Stimulated activated CD8-positive, alpha-beta memory T cell treated with anti-CD3 and anti-CD28 coated beads, Interleukin-12 subunit alpha, Interleukin-12 subunit beta, amount 100 ng/mL, for 4 hours (primary cell): ENCODE measurements around the gene MEG3.

Experiments
- DNase-seq: peaks from one replicate; pipeline ENCODE4 v3.0.0-alpha.2; 2020; ENCODE audit warnings: low read depth

Gene MEG3

DNA sequence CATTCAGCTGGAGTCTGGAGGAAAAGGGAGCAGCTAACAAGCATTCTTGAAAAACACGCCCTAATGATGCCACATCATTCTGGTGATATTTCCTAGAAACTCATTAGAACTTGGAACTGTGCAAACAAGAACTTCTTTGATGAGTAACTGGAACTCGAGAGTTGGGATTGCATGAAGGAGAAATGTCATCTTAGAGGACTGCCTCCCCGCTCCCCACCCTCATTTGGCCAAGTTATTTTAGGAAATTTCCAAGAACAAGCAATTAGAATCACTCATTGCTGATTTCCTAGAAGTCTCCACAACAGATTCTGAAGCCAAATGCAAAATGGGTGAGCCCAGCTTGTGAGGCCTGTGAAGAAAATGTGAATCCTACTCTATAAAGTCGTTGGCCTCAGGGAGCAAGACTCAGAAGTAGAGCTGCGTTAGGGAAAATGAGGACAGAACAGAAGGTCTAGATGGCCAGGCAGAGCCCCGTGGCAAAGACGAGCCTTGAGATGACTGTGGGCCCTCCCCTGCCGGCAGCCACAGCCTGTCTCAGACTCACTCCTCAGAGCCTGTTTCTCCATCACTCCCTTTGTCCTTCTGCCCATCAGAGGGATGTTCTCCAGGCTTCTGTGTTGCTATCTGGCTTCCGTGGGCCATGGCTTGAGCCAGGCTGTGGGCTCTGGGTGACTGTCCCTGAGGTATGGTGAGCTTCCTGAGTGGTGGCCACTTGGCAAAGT is 39.2 kb downstream of the MEG3 start:
- no peak for DNase-seq

DNA sequence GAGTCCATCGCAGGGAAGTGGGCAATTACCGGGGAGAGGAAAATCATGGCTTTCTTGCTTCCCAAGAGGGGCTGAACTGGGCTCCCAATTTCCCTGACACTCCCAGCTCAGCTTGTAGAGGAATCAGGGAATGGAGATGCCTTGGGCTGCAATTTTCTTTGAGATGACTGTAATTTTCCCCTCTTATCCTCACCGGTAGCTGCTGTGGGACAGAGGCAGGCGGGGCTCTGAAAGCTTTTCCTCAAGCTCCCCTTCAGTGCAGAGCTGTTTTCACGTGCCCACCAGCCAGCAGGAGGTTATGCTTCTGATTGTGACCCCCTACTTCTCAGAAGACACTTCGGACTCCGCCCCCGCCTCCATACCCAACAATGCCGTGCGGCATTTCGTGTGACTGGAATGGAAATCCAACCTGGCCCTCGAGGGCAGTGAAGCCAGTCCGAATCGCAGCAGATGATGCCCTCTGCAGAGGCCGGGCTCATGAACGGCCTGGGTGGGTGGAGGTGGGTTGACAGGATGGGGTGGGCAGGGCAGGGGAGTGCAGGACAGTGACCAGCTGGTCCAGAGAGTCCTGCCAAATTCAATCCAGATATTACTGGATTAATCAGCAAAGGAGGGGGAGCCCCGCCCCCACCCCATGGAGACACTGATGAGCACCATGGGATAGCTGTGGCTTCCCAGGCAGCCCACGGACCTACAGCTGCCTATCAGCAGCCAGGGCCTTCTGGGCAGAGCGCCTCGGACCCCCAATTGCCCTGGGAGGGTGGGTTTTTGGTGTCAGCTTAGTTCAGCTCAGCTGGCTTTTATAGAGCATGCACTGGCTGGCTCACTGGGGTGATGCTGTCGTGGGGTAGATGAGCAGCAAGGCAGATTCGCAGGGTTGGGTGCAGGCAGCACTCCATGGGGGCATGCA is 40.0 kb downstream of the MEG3 start:
- DNase-seq = no peak

DNA sequence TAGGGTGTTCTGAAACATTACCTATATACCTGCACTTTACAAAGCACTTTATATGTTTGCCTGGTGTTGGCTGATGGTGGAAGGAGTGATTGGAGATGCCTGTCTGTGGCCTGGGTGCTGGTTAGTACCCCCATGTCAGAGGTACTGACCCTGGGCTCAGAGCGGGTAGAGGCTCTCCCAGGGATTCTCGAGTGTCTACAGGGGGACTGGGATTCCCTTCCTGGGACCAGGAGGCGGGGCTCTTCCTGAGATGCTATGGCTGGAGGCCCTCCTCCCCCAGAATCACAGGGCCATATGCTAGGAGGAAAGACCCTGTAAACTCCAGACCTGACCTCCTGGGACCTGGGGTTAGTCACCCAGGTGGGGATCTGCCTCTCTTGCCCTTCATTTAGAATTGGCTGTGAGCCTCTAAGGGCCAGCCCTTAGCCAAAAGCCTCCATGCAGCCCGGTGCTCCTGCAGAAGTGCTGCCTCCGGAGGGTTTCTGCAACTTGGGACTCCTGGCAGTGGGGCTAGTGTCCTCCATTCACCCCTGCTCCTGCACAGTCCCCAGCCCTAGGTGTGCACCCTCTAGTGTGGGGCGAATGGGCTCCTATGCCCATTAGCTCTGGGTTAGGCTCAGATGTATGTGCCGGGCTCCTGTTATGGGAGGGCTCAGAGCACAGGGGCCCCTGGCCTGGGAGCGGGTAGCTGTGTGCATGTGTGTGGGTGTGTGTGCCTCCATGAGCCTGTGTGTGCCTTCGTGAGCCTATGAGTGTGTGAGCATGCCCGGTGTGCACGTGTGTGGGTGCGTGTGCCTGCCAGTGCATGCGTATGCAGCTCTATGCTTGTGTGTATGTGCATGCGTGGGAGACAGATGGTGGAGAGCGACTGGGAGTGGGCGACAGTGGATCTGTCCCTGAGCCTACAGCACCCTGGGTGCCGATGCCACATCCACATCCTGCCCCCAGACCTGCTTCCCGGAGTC is 41.0 kb downstream of the MEG3 start:
- DNase-seq = no peak

DNA sequence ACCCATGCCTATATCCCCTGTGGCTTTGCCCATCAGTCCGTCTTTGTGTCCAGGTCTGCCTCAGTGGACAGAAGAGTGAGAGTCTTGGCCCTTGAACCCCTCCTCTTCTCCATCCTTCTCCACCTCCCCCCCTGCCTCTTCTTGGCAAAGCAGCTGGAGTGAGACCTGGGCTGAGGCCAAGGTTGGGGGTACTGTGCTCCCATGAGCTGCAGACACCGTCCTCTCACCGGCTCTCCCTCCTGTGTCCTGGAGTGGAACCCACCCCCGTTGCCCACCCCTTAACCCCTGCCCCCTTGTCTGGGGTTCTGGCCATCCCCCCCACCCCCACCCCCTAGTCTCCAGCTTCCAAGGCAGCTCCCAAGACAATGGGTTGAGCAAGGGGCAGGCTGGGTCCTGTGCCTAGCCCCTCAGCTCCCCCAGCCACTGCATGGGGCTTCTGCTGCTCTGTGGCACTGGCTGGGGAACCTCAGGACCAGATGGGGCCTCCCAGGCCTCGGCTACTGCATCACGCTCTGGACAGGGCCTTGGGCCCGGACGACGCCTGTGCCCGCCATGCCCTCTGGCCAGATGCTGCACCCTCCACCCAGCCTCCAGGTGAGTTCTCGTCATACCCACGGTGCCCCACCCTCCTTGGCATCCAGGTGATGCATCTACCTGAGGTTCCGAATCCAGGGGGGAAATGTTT is 41.9 kb downstream of the MEG3 start:
- no peak for DNase-seq

DNA sequence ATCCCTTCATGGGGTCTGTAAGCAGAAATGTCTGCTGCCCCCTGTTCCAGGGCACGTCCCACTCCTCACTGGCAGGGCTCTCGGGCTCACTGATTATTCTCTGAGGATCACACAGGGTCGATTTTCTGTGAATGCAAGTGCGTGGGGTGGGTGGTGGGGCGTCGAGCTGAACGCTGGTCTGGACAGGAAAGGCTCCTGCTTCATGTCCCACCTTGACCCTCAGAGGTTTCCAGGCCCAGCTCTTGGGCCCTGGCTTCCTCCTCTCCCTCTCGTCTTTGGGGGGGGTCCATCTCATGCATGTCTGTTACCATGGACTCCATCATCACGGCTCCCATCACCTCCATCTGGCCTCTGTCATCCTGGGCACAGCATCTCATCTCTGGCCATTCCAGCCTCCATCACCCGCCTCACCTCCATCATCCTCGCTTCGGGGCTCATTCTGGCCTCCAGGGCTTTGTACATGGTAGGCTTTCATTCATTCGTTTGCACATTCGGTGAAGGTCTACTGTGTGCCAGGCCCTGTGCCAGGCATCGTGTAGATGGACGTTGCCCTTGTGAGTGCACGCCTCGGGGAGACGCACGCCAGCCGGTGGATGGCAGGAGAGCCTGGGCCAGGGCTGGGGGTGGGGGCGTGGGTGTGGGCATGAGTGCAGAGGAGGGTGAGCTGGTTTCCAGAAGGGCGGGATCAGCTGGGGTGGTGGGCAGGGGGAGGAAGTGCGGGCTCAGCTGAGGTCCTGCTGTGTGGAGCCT is 42.9 kb downstream of the MEG3 start:
- no peak for DNase-seq

DNA sequence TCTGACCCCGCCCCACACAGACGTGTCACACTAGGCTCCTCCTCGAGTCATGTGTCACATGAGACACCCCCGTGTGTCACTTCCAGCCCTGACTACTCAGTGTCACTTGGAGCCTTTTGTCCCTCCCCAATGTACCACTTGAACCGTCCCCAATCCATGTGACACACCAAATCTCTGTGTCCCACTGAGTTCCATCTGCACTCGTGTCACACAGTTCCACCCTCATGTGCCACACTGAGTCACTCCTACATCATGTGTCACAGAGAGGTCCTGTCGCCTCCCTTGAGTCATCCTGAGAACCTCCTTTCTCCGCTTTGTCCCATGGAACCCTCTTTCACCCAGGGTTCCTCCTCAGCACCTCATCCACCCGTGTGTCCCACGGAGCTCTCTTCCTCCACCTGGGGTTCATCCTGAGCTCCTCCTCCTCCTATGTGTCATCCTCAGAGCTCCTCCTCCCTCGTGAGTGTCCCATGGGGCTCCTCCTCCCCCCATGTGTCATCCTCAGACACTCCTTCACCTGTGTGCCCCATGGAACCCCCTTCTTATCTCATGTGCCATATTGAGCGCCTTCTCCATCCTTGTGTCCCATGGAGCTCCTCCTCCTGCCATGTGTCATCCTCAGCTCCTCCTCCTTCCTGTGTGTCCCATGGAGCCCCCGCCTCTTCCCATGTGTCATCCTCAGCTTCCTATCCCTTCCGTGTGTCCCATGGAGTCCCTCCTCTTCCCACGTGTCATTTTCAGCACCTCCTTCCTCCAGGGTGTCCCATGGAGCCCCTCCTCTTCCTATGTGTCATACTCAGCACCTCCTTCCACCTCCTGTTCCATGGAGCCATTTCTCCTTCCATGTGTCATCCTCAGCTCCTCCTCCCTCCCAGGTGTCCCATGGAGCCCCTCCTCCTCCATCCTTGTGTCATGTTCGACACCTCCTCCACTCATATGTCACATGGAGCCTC is 45.6 kb downstream of the MEG3 start:
- DNase-seq = no peak

DNA sequence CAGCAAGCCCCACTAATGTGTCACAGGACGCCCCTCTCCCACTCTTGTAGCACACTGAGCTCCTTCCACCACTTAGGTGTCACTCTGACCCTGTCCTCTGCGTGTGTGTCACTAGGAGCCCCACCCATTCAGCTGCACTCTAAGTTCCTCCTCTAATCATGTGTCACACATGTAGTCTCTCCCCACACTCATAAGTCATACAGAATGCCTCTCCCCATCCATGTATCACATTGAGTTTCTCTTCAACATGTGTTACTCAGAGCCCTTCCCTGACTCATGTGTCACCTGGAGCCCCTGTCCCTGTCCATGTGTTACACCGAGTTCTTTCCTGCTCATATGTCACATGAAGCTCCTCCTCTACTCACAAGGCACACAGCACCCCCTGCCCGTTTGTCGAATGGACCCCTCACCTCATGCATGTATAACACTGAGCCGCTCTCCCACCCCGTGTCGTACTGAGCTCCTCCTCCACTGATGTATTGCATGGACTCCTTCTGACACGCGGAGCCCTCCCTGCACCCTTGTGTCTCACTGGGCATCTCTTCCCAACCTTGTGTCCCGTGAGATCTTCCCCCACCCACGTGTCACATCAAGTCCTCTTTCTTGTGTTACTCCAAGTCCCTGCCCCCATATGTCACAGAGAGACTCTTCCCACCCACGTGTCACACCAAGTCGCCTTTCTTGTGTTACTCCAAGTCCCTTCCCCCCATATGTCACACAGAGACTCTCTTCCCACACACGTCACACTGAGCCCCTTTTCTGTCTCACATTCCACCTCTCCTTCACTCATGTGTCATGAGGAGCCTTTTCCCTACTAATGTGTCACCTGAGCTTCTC is 46.6 kb downstream of the MEG3 start:
- DNase-seq = no peak

DNA sequence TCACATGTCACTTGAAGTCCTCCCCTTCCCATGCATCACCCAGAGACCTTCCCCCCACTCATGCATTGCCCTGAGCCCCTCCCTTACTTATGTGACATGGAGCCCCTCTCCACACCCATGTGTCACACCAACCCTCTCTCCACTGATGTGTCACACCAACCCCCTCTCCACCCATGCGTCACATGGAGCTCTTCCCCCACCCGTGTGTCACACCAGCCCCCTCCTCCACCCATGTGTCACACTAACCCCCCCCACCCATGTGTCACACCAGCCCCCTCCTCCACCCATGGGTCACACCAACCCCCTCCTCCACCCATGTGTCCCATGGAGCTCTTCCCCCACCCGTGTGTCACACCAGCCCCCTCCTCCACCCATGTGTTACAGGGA is 47.2 kb downstream of the MEG3 start:
- no peak for DNase-seq

DNA sequence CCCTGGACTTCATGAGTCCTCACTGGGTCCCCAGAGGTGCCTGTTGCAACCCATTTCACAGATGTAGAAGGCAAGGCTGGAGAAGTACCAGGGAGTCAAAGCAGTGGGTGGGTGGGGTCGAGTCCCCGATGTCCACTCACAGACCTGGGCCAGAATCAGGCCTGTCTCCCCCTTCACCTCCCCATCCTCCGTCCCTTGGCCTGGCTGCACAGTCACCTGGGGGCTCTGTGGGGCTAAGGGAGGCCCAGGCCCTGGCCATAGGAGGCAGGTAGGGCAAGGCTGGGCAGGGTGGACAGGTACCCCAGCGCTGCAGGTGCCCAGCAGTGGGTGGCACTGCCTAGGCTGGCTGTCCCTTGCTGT is 48.1 kb downstream of the MEG3 start:
- DNase-seq = no peak

DNA sequence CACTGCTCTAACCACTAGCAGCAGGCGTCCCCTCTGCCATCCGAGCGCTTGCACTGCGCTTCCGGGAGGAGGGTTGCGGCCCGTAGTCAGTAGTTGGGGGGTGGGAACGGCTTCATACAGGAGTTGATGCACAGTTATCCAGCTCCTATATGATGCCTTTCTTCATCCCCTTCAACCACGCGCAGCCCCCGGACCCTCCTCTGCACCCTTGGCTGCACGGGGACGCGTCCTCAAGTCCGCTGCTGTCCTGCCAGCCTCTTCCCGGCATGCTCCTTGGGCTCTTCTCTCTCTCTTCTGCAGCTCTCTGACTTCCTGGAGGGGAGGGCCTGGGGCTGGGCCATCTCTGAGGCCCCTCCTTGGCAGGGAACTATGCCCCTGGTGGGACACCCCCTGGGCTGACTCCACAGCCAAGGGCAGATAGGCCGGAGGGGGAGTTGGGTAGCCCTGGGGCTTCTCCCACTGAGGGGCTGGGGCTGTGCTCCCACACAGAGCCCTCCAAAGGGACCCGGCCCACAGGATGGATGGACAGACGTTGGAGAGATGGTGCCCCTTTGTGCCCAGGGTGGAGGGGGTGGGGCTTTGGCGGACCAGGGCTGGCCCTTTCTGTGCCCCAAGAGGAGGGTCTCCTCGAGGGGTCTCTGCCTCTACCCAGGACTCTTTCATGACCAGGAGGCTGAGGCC is 48.6 kb downstream of the MEG3 start:
- DNase-seq = no peak

DNA sequence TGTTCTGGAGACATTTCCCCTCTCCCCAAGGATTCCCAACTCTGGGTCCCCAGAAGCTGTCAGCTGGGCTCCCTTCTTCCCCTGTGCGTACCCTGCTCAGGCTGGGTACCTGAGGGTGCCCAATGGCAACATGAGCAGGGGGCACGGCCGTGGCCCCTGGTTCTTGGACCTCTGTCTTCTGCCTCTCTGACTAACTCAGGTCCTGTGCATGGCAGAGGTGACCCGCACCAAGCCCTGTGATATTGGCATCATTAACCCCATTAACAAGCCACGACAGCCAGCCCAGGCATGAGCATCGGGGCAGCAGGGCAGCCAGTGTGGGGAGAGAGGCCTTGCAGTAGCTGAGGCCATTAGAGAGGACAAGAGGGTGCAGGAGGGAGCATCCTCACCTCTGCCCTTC is 49.2 kb downstream of the MEG3 start:
- DNase-seq = no peak

DNA sequence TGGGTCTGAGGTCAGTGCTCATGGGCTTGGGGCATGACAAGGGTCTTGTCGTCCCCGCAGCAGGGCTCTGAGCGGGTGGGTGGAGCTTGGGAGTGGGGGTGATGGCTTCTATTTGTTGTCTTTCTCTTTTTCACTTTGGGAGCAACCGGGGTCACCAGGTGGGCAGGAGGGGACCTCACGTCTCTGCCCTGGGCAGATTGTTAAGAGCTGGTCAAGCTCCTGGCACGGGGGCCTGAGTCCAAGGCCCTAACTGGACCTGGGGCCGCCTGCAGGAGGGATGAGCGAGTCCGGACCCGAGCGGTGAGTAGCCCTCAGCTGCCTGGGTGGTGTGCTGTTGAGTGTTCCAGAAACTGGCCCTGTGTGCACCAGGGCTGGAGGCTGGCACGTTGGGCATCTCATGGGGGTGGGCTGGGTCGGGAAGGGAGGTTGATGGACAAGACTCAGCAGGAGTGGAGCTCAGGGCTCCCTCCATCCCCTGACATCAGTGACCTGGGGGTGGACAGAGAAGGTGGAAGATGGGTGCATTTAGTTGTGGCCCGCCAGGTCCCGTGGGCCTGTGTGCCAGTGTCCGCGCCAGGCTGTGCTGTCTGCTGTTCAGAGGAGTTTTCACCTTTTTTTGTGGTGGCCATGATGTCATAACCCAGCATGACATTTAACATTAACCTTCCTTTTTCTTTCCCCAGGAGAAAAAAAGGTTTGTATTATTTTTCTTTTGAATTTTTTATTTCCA is 50.1 kb downstream of the MEG3 start:
- DNase-seq = no peak

DNA sequence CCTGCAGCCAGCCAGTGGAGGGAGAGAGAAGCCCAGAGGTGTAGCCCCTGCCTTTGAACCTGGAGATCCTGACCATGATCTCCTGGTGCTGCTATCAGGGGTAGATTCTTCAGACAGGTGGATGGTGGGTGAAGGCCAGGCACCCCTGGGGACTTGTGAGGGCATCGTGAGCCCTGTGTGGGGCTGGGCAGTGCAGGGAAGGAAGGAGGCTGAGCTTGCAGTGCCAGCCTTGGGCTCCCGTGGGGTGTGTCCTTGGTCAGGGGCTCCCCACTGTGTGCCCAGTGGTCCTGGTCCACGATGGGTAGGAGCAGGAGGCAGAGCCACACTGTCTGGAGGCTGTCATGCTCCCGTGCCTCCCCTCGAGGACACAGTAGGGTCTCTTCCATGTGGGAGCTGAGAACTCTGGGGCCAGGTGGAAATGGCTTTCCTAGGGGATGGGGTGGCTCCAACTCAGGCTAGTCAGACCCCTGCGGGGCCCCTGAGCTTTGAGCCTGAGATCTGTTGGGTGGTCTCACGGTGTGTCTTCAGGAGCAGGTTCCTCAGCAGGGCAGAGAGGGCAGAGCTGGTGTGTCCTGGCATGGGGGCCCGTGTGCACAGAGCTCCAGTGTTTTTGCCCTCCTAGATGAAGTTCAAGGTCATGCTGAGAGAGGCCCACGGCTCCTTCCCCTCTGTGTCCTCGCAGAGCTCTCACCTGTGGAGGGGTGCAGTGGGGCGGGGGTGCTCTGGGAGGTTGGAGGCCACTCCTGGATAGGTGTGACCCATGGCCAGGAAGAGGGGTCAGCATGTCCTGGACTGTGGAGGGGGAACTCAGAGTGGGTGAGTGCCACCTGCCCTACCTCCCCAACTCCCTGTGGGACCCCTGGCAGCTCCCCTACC is 52.6 kb downstream of the MEG3 start:
- no peak for DNase-seq

DNA sequence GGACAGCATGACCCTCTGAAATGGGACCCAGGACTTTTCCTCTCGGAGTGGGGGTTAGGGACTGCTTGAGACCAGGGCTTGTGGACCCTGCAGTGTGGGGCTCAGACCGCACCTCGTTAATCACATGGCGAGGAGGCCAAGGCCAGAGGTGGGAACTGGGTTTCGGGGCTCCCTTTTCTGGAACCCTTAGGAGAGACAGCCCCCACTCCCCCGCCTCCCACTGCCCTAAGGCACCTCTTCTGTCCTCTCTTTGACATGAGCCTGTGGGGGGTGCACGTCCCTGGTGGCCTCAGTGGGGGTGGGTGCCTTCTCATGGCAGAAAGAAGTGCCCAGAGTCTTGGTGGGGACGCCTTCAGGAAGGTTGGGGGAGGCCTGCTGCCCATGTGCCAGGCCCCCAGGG is 53.3 kb downstream of the MEG3 start:
- no peak for DNase-seq

DNA sequence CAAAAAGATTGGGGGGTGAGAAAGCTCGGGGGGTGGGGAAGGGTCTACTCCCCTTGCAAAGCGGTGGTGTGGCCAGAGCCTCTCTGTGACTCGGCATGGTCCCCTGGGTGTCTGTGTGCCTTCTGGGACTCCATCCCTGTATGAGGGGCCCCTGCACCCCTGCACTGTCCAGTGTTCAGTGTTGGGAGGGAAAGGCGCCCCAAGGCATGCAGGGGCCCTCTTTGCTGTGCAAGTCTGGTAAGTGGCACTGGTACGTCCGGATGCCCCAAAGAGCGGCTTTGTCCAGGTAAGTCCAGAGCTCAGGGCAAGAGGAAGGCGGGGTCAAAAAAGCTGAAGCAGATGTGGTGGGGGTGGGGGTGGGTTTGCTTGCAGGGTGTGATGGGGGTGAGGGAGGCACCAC is 53.9 kb downstream of the MEG3 start:
- DNase-seq = no peak

DNA sequence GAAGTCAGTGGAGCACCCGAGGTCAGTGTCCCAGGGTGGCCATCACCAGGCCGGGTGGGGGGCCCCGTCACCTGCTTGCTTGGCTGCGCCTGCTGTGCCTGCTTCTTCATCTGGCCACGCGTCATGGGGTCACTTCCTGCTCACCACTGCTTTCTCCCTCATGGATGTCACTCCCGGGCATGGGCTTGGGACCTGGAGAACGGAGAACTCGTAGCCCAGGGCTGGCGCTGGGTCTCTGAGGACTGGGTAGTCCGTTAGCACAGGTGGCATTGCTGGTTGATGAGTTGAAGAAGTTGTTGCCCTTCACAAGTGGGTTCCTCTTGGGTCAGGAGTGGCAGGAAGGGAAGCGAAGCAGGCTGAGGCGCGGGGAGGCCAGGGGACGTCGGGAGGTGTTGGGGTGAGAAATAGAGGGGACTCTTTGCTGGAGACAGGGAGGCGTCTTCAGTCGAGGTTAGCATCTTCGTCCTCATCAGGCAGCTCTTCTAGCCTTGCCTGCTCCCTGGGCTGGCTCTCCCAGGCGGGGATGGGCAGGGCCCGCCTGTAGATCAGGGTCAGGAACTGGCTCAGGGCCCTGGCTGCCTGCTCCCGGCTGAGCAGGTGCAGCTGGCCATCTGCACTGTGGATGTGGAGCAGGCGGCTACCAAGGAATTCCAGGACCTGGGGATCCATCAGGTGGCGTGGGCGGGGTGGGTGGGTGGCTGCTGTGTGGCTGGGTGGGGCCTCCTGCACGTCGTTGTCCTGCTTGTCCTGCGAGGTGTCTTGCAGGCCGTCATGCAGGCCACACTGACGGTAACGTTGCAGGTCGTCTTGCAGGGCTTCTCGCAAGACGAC is 54.6 kb downstream of the MEG3 start:
- no peak for DNase-seq
